GM04503 (cell line): ENCODE measurements around the gene HMX1.

ENCODE experiments used
- DNase-seq: peaks from one replicate; pipeline ENCODE4 v3.0.0-alpha.2; 2012; ENCODE audit warnings: low read depth

The HMX1 gene

GRCh38 chr4:8840006-8840793 is 31.4 kb downstream of the HMX1 start:
- DNase-seq, result no peak

GRCh38 chr4:8838961-8839431 is 32.6 kb downstream of the HMX1 start:
- DNase-seq, result no peak

- no peak for DNase-seq
Measured at GRCh38 chr4:8838296-8838960, 33.2 kb downstream of the HMX1 start.

- no peak for DNase-seq
Measured at GRCh38 chr4:8837181-8837841, 34.3 kb downstream of the HMX1 start.

GRCh38 chr4:8836664-8837171 is 34.9 kb downstream of the HMX1 start:
- DNase-seq, result no peak

- DNase-seq, result no peak
Measured at GRCh38 chr4:8835521-8836365, 35.9 kb downstream of the HMX1 start.

- DNase-seq, result no peak
Measured at GRCh38 chr4:8834681-8835220, 36.9 kb downstream of the HMX1 start.

GRCh38 chr4:8832113-8832915 is 39.3 kb downstream of the HMX1 start:
- no peak for DNase-seq

- no peak for DNase-seq
Measured at GRCh38 chr4:8831221-8832112, 40.2 kb downstream of the HMX1 start.

GRCh38 chr4:8830611-8831200 is 40.9 kb downstream of the HMX1 start:
- DNase-seq, result no peak

GRCh38 chr4:8830056-8830455 is 41.6 kb downstream of the HMX1 start:
- DNase-seq, result no peak

GRCh38 chr4:8829584-8829983 is 42.1 kb downstream of the HMX1 start:
- DNase-seq, result no peak

- DNase-seq, result no peak
Measured at GRCh38 chr4:8828869-8829268, 42.8 kb downstream of the HMX1 start.

- no peak for DNase-seq
Measured at GRCh38 chr4:8821151-8821950, 50.3 kb downstream of the HMX1 start.

- no peak for DNase-seq
Measured at GRCh38 chr4:8820178-8821102, 51.2 kb downstream of the HMX1 start.

GRCh38 chr4:8819473-8820177 is 52.0 kb downstream of the HMX1 start:
- no peak for DNase-seq

- no peak for DNase-seq
Measured at GRCh38 chr4:8819019-8819418, 52.6 kb downstream of the HMX1 start.
